Dedifferentiated amniotic fluid mesenchymal stem cell (primary cell): ENCODE data around the gene ANKS6.
A peak's percentile ranks its signal among the peaks of the same experiment; 100 is the strongest.

Experiments used
- DNase-seq: peaks from one replicate; pipeline ENCODE4 v3.0.0-alpha.2; 2016; ENCODE audit errors: extremely low spot score

Gene ANKS6

GRCh38 chr9:98772364-98773155 lies 23.8 kb downstream of the ANKS6 start:
- DNase-seq = no peak

- no peak for DNase-seq
These were observed 25.0 kb downstream of the ANKS6 start for GRCh38 chr9:98771209-98771874.

GRCh38 chr9:98770717-98771116 lies 25.6 kb downstream of the ANKS6 start:
- no peak for DNase-seq

GRCh38 chr9:98768344-98768743 lies 28.0 kb downstream of the ANKS6 start:
- no peak for DNase-seq

- DNase-seq = no peak
These were observed 28.4 kb downstream of the ANKS6 start for GRCh38 chr9:98767915-98768314.

- no peak for DNase-seq
These were observed 29.2 kb downstream of the ANKS6 start for GRCh38 chr9:98767196-98767595.

GRCh38 chr9:98766586-98766985 lies 29.8 kb downstream of the ANKS6 start:
- DNase-seq = no peak

GRCh38 chr9:98765256-98765655 lies 31.1 kb downstream of the ANKS6 start:
- DNase-seq = no peak

GRCh38 chr9:98763986-98764745 lies 32.2 kb downstream of the ANKS6 start:
- DNase-seq = no peak

- DNase-seq = no peak
These were observed 36.1 kb downstream of the ANKS6 start for GRCh38 chr9:98760231-98760630.

- DNase-seq = no peak
These were observed 41.2 kb downstream of the ANKS6 start for GRCh38 chr9:98755006-98755618.

GRCh38 chr9:98751210-98751609 lies 45.1 kb downstream of the ANKS6 start:
- no peak for DNase-seq

GRCh38 chr9:98750364-98751060 lies 45.8 kb downstream of the ANKS6 start:
- DNase-seq = no peak

GRCh38 chr9:98747476-98747875 lies 48.9 kb downstream of the ANKS6 start:
- DNase-seq = no peak

GRCh38 chr9:98745470-98745869 lies 50.9 kb downstream of the ANKS6 start:
- DNase-seq = no peak

GRCh38 chr9:98743818-98744611 lies 52.3 kb downstream of the ANKS6 start:
- DNase-seq = no peak

GRCh38 chr9:98743329-98743728 lies 53.0 kb downstream of the ANKS6 start:
- no peak for DNase-seq

- peak; percentile 19 for DNase-seq
These were observed 53.8 kb downstream of the ANKS6 start for GRCh38 chr9:98742325-98743280.

GRCh38 chr9:98740226-98740881 lies 56.0 kb downstream of the ANKS6 start:
- DNase-seq = no peak
